DMS 273 (cell line): ENCODE measurements around the gene TENM3.

Experiments
- DNase-seq: peaks from one replicate; lab custom pipeline; 2025; ENCODE audit not compliant: unreplicated experiment; lab: John Stamatoyannopoulos, UW

The TENM3 gene

GRCh38 chr4:182826391-182826790 is 583.2 kb downstream of the TENM3 start:
- DNase-seq, result no peak

GRCh38 chr4:182827166-182827565 is 584.0 kb downstream of the TENM3 start:
- DNase-seq, result no peak

- DNase-seq, result no peak
These were observed 584.8 kb downstream of the TENM3 start for GRCh38 chr4:182827954-182828353.

- DNase-seq, result no peak
These were observed 585.3 kb downstream of the TENM3 start for GRCh38 chr4:182828360-182829025.

- DNase-seq, result no peak
These were observed 586.0 kb downstream of the TENM3 start for GRCh38 chr4:182829196-182829595.

- no peak for DNase-seq
These were observed 588.2 kb downstream of the TENM3 start for GRCh38 chr4:182831376-182831775.

- no peak for DNase-seq
These were observed 589.3 kb downstream of the TENM3 start for GRCh38 chr4:182832352-182833120.

GRCh38 chr4:182835006-182835740 is 592.0 kb downstream of the TENM3 start:
- peak; percentile 5 for DNase-seq

DNA sequence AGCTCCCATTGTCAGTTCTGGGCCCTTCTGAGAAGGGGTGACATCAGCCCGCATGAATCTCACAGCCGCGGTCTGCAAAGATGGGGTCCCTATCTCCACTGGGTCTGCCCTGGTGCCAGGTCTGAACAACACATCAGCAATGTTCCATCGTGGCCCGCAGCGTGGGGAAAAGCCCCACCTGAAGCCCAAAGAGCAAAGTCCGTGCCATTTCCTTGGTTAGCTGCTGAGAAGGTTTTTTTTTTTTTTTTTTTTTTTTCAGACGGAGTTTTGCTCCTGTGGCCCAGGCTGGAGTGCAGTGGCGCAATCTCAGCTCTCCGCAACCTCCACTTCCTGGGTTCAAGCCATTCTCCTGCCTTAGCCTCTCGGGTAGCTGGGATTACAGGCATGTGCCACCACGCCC is 594.6 kb downstream of the TENM3 start:
- no peak for DNase-seq

- DNase-seq, result no peak
These were observed 595.3 kb downstream of the TENM3 start for GRCh38 chr4:182838535-182838934.

GRCh38 chr4:182839256-182839655 is 596.1 kb downstream of the TENM3 start:
- no peak for DNase-seq

DNA sequence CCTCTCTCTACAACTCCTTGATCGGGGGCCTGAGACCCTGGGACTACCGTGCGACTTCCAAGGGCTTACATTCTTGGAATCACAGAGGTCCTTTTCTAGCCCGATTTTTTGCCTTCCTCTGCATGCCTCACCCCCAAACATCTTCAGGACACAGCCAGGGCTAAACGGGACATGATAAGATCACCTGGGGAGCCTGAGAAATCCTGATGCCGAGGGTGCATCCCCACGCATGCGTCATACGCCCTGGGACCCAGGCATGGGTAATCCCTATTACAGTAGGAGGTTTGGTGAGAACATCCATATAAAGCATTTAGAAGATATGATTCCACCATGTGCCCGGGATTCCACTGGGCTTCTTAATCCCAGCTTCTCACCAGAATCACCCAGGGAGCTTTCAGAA is 596.9 kb downstream of the TENM3 start:
- no peak for DNase-seq

DNA sequence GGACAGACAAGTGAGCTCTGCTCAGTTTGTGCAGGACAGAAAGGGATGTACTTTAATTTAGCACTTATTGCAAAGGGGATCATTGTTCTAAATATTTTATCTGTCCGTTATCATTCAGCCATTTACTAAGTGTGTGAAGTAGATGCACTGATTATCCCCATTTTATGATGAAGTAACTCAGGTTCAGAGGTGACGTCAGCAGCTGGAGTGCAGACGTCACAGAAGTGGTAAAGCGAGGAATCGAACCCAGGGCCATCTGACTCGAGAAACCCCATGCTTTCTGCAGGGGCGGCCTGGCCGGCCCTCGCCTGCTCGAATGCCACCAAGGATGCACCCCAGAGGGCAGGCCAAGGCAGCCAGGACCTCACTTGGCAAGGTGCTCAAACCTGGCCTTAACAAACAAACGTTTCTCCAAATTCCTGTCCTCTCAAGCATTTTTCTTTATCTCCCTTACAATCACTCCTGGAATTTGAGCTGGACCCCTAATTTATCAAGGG is 599.0 kb downstream of the TENM3 start:
- no peak for DNase-seq

DNA sequence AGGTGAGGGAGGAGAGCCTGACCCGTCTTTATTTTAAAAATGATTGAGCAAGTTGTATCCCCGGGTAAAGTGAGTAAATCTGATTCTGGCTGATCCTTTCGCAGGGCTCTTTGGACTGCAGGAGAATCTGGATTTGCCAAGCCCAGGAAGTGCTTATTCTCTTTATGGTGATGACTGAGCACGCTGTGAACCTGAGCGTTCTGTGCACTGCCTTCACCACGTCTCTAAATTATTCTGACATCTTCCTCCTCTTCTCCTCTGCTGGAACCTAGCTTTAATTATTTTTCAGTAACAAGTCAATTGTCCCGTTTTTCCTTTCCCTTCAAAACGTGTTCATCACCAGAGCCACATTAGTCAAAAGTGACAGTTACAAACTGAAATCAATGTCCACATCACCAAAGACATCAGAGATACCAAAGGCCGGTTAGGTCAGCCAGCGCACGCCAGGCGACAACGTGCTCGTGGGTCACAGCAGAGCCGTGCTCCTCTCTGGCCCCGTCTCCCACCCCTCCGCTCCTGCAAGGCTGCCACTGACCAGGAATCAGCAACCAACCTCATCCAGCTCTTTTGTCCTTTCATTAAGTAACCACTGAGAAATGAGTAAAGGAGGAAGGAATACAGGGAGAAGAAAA is 599.7 kb downstream of the TENM3 start:
- DNase-seq, result no peak

- DNase-seq, result no peak
These were observed 600.7 kb downstream of the TENM3 start for GRCh38 chr4:182843808-182844325.

GRCh38 chr4:182845618-182846017 is 602.4 kb downstream of the TENM3 start:
- DNase-seq, result no peak

DNA sequence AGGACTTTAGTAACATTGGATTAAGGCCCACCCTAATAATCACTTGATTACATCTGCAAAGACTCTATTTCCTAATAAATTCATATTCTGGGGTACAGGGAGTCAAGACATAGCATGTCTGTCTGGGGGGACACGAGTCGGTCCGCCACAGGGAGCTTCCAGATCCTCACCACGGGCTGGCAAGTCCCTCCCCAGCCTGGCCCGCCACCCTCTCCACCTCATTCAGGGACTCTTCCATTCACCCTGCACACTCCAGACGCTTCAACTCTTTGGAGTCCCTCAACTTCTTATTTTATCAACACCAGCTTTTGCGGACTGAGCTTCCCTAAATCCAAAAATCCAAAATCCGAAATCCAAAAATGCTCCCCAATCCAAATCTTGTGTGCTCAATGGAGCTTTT is 602.8 kb downstream of the TENM3 start:
- DNase-seq, result no peak

GRCh38 chr4:182847576-182848450 is 604.6 kb downstream of the TENM3 start:
- DNase-seq, result no peak

- no peak for DNase-seq
These were observed 605.5 kb downstream of the TENM3 start for GRCh38 chr4:182848685-182849084.
